DOHH2 (cell line): ENCODE measurements around the gene CDK16.

Source experiments
- H3F3A ChIP-seq: fragments of 200-600 bp; sonication (generic), shearing (Covaris generic); 2 replicates; pipeline ENCODE4 v1.6.0; 2016; ENCODE audit warnings: antibody characterized with exemption, mild to moderate bottlenecking; ENCODE audit not compliant: control insufficient read depth, insufficient read depth
- H3K27ac ChIP-seq: fragments of 200-600 bp; sonication (generic); 2 replicates; pipeline ENCODE4 v1.5.1; 2014; ENCODE audit warnings: low read depth, mild to moderate bottlenecking, low read length, moderate library complexity
- H3K27me3 ChIP-seq: fragments of 200-600 bp; sonication (generic); 2 replicates; pipeline ENCODE4 v1.6.1; 2014; ENCODE audit warnings: mild to moderate bottlenecking, low read length, mixed read lengths; ENCODE audit not compliant: control insufficient read depth
- H3K36me3 ChIP-seq: fragments of 200-600 bp; sonication (generic); 2 replicates; pipeline ENCODE4 v1.6.1; 2014; ENCODE audit warnings: mild to moderate bottlenecking, low read length, moderate library complexity, mixed read lengths; ENCODE audit not compliant: control insufficient read depth
- H3K4me1 ChIP-seq: fragments of 200-600 bp; sonication (generic); 2 replicates; pipeline ENCODE4 v1.6.1; 2014; ENCODE audit warnings: mild to moderate bottlenecking, low read length, mixed read lengths; ENCODE audit not compliant: control insufficient read depth
- H3K4me2 ChIP-seq: fragments of 200-600 bp; sonication (generic); 2 replicates; pipeline ENCODE4 v1.6.0; 2014; ENCODE audit warnings: mild to moderate bottlenecking, low read length, moderate library complexity
- H3K4me3 ChIP-seq: fragments of 200-600 bp; sonication (generic); 2 replicates; pipeline ENCODE4 v1.5.1; 2014; ENCODE audit warnings: mild to moderate bottlenecking, low read length, mixed read lengths
- H3K79me2 ChIP-seq: fragments of 200-600 bp; sonication (generic); 2 replicates; pipeline ENCODE4 v1.6.1; 2014; ENCODE audit warnings: mild to moderate bottlenecking, low read length, mixed read lengths; ENCODE audit not compliant: control insufficient read depth
- H3K9me2 ChIP-seq: fragments of 200-600 bp; sonication (generic); replicated peaks from 2 replicates; pipeline ENCODE4 v1.6.1; 2014; ENCODE audit warnings: mild to moderate bottlenecking, low read length, mixed read lengths; ENCODE audit not compliant: control insufficient read depth
- H3K9me3 ChIP-seq: fragments of 200-600 bp; sonication (generic); 2 replicates; pipeline ENCODE4 v1.6.1; 2014; ENCODE audit warnings: antibody characterized with exemption, low read length, mixed read lengths; ENCODE audit not compliant: control insufficient read depth, insufficient read depth
- H4K20me1 ChIP-seq: fragments of 200-600 bp; sonication (generic); 2 replicates; pipeline ENCODE4 v1.6.0; 2014; ENCODE audit warnings: low read depth, mild to moderate bottlenecking, antibody characterized with exemption, low read length, moderate library complexity; ENCODE audit not compliant: control insufficient read depth, insufficient read depth
- EZH2phosphoT487 ChIP-seq: fragments of 200-600 bp; sonication (generic); IDR thresholded peaks from 2 replicates; pipeline ENCODE4 v1.6.1; 2017; ENCODE audit warnings: borderline replicate concordance, mild to moderate bottlenecking, antibody characterized with exemption, low read length, moderate library complexity, mixed read lengths
- TF ChIP-seq, protein P1 (sequence below): fragments of 200-600 bp; sonication (generic); IDR thresholded peaks from one replicate; pipeline ENCODE4 v1.5.1; 2014; ENCODE audit warnings: antibody characterized with exemption, mild to moderate bottlenecking, low read depth, low read length; ENCODE audit not compliant: poor library complexity, severe bottlenecking

CDK16 gene

DNA sequence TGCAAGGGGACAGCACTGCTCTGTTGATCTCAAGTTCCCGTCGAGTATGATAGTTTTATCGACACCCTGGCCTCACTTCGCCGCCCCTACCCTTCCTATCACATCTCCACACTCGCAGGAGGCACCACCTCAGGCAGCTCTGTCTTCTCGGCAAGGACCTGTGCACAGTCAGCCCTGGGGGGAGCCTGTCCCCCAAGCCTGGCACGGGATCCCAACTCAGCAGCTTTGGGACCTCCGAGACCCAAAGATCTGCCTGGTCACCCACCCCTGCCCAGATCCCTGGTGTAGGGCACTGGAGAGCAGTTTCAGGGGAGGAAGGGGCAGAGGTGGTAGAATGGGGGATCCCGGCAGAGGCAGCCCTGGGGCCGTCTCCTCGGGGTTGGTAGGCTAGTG, 42.9 kb upstream of the CDK16 start:
- Histone ChIP-seq H3K9me3 (no peaks in the 10 kb centered on the region), H3K79me2 (no peaks in the 10 kb centered on the region), H3K9me2 (no peaks in the 10 kb centered on the region), H3K4me1 (no peaks in the 10 kb centered on the region), H3K27me3 (no peaks in the 10 kb centered on the region), H3K36me3 (peaks cover 42% of the 10 kb centered on the region), H4K20me1 (no peaks in the 10 kb centered on the region), H3K27ac (no peak overlapping the region), H3K4me3 (no peak overlapping the region), H3K4me2 (no peak overlapping the region), H3F3A (no peaks in the 10 kb centered on the region)
- TF ChIP-seq, protein P1, sequence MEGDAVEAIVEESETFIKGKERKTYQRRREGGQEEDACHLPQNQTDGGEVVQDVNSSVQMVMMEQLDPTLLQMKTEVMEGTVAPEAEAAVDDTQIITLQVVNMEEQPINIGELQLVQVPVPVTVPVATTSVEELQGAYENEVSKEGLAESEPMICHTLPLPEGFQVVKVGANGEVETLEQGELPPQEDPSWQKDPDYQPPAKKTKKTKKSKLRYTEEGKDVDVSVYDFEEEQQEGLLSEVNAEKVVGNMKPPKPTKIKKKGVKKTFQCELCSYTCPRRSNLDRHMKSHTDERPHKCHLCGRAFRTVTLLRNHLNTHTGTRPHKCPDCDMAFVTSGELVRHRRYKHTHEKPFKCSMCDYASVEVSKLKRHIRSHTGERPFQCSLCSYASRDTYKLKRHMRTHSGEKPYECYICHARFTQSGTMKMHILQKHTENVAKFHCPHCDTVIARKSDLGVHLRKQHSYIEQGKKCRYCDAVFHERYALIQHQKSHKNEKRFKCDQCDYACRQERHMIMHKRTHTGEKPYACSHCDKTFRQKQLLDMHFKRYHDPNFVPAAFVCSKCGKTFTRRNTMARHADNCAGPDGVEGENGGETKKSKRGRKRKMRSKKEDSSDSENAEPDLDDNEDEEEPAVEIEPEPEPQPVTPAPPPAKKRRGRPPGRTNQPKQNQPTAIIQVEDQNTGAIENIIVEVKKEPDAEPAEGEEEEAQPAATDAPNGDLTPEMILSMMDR, result no peak
- no peak for TF ChIP-seq EZH2phosphoT487

GRCh38 chrX:47176101-47176740, 42.3 kb upstream of the CDK16 start:
- Histone ChIP-seq H3K27ac (no peak overlapping the region), H4K20me1 (no peaks in the 10 kb centered on the region), H3F3A (no peaks in the 10 kb centered on the region), H3K4me3 (no peak overlapping the region), H3K36me3 (peaks cover 42% of the 10 kb centered on the region), H3K79me2 (no peaks in the 10 kb centered on the region), H3K27me3 (no peaks in the 10 kb centered on the region), H3K9me3 (no peaks in the 10 kb centered on the region), H3K9me2 (no peaks in the 10 kb centered on the region), H3K4me1 (no peaks in the 10 kb centered on the region), H3K4me2 (no peak overlapping the region)
- TF ChIP-seq, protein P1, result no peak
- no peak for TF ChIP-seq EZH2phosphoT487

DNA sequence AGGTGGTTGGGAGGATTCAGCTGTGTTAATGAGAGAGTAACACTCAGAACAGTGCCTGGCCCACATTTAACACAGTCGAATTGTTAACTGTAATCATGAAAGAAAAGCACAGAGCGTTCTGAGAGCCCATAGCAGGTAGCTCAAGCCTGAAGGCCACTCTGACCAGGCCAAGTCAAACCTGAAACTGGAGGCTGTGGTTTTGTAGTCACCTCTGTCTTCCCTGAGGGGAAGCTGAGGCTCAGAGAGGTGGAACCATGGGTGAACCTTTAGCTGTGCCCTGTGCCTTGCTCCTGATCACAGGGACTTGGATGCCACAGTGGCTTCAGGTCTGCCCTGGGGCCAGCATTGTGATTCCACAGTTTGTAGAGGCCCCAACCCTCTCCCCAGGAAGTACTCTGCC, 41.4 kb upstream of the CDK16 start:
- Histone ChIP-seq H3K36me3 (peaks cover 45% of the 10 kb centered on the region), H3K27ac (no peak overlapping the region)

More for the DNA sequence above, 41.4 kb upstream of the CDK16 start:
- H3K9me2 ChIP-seq, result no peaks in the 10 kb centered on the region
- H3K4me2 ChIP-seq, result no peak overlapping the region
- H4K20me1 ChIP-seq, result no peaks in the 10 kb centered on the region
- H3K27me3 ChIP-seq, result no peaks in the 10 kb centered on the region
- no peaks in the 10 kb centered on the region for H3F3A ChIP-seq
- no peaks in the 10 kb centered on the region for H3K4me1 ChIP-seq
- H3K4me3 ChIP-seq, result no peak overlapping the region
- H3K9me3 ChIP-seq, result no peaks in the 10 kb centered on the region
- no peak for TF ChIP-seq EZH2phosphoT487
- TF ChIP-seq, protein P1, result no peak
- H3K79me2 ChIP-seq, result no peaks in the 10 kb centered on the region
